ENCODE data around the gene IGFBP4.

DNA sequence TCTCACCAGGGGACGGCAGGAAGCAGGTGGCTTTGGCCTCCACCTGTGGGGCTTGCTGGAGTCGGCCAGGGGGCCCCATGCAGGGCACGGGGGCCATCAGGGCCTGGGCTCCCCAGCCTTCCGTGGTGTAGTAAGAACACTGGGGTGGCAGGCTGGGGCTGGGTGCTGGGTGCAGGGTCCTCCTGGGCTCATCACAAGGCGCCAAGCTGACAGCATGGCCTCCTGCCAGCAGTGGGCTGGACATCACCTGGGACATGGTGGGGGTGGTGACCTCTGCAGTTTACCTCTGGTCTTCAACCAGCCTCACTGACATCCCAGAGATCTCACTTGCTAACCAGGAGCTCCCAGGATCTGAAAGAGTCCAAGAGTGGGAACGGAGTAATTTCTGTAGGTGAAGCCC, 52.9 kb downstream of the IGFBP4 start:
- TF ChIP-seq, protein P1, sequence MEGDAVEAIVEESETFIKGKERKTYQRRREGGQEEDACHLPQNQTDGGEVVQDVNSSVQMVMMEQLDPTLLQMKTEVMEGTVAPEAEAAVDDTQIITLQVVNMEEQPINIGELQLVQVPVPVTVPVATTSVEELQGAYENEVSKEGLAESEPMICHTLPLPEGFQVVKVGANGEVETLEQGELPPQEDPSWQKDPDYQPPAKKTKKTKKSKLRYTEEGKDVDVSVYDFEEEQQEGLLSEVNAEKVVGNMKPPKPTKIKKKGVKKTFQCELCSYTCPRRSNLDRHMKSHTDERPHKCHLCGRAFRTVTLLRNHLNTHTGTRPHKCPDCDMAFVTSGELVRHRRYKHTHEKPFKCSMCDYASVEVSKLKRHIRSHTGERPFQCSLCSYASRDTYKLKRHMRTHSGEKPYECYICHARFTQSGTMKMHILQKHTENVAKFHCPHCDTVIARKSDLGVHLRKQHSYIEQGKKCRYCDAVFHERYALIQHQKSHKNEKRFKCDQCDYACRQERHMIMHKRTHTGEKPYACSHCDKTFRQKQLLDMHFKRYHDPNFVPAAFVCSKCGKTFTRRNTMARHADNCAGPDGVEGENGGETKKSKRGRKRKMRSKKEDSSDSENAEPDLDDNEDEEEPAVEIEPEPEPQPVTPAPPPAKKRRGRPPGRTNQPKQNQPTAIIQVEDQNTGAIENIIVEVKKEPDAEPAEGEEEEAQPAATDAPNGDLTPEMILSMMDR (IDR thresholded peaks at IDR 0.05; ENCODE audit: poor library complexity), result no peak
- TF ChIP-seq EZH2 (IDR thresholded peaks at IDR 0.05; ENCODE audit: borderline replicate concordance), result no peak

All from hepatocyte (in vitro differentiated cells).